Bronchial epithelial cell (primary cell): ENCODE results near the gene STK39. TPM values are rescaled to one million over a fixed set of nuclear protein-coding genes. Genes with fewer than 3 reads are reported as not detected.
A peak's percentile ranks its signal among the peaks of the same experiment; 100 is the strongest.

ENCODE experiments used
- DNase-seq: peaks from one replicate; pipeline ENCODE4 v3.0.0-alpha.2; 2010; ENCODE audit warnings: low read depth
- FAIRE-seq: peaks from 2 replicates; lab custom pipeline; 2011; peaks lifted over from hg19 to GRCh38; lab: Jason Lieb, UNC
- H3K27me3 ChIP-seq: 2 replicates; pipeline ENCODE4 v1.5.1; 2011; ENCODE audit warnings: low read length; ENCODE audit not compliant: control insufficient read depth, insufficient read depth
- H3K36me3 ChIP-seq: 2 replicates; pipeline ENCODE4 v1.5.1; 2011; ENCODE audit warnings: low read length; ENCODE audit not compliant: control insufficient read depth, insufficient read depth
- H3K4me3 ChIP-seq: 2 replicates; pipeline ENCODE4 v1.5.1; 2011; ENCODE audit warnings: mild to moderate bottlenecking, low read depth, low read length, control low read depth
- total RNA-seq: library from RNA; depleted of rRNA; stranded (reverse); fragments of >200 nt; gene quantifications from 2 replicates; pipeline ENCODE4 v1.2.1, GENCODE V29; 2014
- TF ChIP-seq, protein P1 (sequence below): IDR thresholded peaks from 2 replicates; pipeline ENCODE4 v1.5.1; 2011; ENCODE audit warnings: mild to moderate bottlenecking, moderate library complexity, low read length, control low read depth, inconsistent platforms; ENCODE audit not compliant: insufficient read depth, severe bottlenecking

STK39 gene
- total RNA-seq, 1 donor from 2014 or later = 20.3 TPM

DNA sequence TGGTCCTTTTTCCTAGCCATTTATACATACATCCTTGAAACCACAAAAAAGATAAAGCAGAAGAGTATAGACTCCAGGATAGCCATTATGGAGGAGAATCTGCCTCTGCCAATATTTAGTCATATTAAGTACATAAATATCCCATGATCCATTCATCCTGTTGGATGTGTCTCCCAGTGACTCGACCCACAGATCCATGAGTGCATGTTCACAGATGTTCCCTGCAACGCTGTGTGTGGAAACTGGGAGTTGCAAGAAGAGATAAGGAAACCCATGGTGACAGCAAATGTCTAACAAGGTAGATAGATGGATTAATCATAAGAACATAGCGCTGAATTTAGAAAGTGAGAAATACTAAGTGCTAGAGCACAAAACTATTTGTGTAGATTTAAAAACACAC lies 34.5 kb downstream of the STK39 start:
- no peaks in the 10 kb centered on the region for H3K36me3 ChIP-seq
- H3K27me3 ChIP-seq = no peaks in the 10 kb centered on the region
- H3K4me3 ChIP-seq = no peak overlapping the region
- TF ChIP-seq, protein P1, sequence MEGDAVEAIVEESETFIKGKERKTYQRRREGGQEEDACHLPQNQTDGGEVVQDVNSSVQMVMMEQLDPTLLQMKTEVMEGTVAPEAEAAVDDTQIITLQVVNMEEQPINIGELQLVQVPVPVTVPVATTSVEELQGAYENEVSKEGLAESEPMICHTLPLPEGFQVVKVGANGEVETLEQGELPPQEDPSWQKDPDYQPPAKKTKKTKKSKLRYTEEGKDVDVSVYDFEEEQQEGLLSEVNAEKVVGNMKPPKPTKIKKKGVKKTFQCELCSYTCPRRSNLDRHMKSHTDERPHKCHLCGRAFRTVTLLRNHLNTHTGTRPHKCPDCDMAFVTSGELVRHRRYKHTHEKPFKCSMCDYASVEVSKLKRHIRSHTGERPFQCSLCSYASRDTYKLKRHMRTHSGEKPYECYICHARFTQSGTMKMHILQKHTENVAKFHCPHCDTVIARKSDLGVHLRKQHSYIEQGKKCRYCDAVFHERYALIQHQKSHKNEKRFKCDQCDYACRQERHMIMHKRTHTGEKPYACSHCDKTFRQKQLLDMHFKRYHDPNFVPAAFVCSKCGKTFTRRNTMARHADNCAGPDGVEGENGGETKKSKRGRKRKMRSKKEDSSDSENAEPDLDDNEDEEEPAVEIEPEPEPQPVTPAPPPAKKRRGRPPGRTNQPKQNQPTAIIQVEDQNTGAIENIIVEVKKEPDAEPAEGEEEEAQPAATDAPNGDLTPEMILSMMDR = no peak
- DNase-seq = peak; percentile 70
- no peak for FAIRE-seq

DNA sequence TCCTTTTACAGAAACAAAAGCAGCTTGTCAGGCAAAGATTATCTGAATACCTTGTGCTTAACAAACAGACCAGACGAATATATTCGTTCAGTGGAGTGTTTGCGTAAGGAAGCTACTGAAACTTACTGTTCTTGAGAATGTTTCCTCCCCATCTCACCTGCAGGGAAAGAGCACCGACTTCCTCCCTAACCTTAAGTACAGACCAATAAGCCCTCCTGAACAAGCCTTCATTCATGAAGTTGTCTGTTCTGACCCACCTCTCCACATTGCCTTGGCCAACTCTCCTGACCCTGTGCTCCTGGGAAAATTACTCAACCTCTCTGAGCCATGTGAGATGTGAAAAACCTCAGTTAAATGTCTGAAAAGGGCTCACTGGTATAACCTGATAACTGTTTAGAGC lies 35.2 kb downstream of the STK39 start:
- no peak for DNase-seq
- no peak for FAIRE-seq
- TF ChIP-seq, protein P1 = no peak
- Histone ChIP-seq H3K36me3 (no peaks in the 10 kb centered on the region), H3K4me3 (no peak overlapping the region), H3K27me3 (no peaks in the 10 kb centered on the region)

DNA sequence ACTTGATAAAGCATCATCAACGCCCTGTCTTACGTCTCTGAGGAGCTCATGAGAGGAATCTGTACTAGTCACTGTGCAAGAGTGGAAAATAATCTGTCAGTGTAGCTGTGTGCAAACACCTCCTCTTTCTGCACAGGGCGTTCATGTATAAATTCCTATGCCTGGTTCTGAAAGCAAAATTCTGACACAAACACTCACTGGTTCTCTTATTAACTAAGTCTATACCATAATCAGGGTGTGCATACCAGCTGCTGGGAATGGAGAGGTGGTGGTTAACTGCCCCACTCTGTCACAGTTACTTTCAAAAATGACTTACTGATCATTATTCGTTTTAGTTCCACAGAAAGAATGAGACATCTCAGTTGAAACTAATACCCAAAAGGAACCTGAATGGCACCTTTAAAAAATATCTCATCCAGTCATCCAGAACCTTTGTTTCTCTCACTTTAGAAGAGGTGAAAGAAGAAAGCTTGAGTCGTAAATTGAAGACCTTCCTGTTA lies 35.7 kb downstream of the STK39 start:
- no peak overlapping the region for H3K4me3 ChIP-seq
- TF ChIP-seq, protein P1 = no peak
- DNase-seq (peak; percentile 26), FAIRE-seq (no peak)
- H3K27me3 ChIP-seq = no peaks in the 10 kb centered on the region
- no peaks in the 10 kb centered on the region for H3K36me3 ChIP-seq

DNA sequence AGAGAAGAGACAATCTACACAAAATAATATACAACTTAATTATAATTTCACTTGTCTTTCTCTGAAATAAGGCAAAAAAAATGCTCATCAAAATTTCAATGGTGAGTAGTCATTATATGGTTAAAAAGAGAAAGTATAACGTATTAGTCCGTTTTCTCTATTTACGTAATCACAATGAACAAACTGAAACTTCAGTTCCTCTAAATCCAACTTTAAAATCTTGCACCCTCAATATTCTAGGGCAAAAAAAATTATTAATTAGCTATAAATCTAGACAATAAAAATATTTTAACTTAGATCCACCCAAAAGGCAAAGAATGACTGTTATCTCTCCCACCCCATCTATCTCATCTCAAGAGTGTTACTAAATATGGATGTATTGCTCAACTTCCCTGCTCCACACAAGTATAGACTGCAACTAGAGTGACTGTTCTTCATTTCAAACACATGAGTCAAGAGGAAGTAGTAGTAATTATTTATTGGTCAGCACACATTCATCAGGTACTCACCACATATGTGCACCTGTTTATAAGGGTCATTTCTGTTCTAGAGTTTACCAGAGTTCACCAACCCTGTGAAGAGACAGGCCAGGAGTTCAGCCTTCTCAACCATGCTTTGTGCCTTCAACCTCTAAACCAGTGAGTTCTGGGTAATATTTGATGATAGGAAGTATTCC lies 36.4 kb downstream of the STK39 start:
- peak; percentile 99 for DNase-seq
- H3K27me3 ChIP-seq = no peaks in the 10 kb centered on the region
- TF ChIP-seq, protein P1 = no peak
- H3K36me3 ChIP-seq = no peaks in the 10 kb centered on the region
- no peak overlapping the region for H3K4me3 ChIP-seq
- FAIRE-seq = no peak

DNA sequence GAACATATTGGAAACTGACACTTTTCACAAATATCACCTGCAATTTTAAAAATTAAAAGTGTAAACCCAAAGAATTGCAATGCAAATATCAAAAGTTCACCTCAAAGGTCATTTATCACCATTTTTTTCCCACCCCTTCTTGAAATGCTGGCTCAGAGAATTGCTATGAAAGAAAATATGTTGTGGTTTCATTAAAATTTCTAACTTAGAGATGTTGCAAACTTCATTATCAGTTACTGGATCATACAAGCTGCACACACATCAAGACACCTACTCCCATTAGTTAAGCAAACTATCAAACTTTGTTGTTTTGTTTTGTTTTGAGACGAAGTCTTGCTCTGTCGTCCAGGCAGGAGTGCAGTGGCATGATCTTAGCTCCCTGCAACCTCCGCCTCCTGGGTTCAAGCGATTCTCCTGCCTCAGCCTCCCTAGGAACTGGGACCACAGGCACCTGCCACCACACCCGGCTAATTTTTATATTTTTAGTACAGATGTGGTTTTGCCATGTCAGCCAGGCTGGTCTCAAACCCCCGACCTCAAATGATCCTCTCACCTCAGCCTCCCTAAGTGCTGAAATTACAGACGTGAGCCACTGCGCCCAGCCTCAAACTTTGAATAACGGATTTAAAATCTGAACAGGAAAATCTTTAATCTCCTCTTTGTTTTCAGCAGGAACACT lies 37.0 kb downstream of the STK39 start:
- peak; percentile 38 for DNase-seq
- Histone ChIP-seq H3K4me3 (no peak overlapping the region), H3K27me3 (no peaks in the 10 kb centered on the region), H3K36me3 (no peaks in the 10 kb centered on the region)
- TF ChIP-seq, protein P1 = no peak
- FAIRE-seq = no peak

DNA sequence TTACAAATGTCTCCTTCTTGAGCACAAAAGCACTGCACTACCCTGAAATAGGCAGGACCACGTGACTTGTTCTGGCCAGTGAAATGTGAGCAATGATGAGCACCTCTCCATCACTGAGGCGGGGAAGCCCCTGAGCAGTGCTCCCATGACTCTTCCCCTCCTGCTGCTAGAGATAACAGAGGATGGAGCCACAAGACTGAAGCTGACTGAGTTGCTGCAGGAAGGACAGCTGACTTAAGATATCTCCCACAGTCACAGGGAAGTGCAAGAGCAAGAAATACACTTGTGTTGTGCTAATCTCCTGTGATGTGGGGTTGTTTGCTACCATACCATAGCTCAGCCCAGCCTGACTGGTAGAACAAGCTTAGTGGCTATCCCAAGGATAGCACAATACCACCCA lies 38.7 kb downstream of the STK39 start:
- Histone ChIP-seq H3K4me3 (no peak overlapping the region), H3K27me3 (no peaks in the 10 kb centered on the region), H3K36me3 (no peaks in the 10 kb centered on the region)
- DNase-seq = no peak
- TF ChIP-seq, protein P1 = no peak
- FAIRE-seq = no peak
